ENCODE results near the gene NSRP1.
A peak's percentile ranks its signal among the peaks of the same experiment; 100 is the strongest.

NSRP1 gene

DNA sequence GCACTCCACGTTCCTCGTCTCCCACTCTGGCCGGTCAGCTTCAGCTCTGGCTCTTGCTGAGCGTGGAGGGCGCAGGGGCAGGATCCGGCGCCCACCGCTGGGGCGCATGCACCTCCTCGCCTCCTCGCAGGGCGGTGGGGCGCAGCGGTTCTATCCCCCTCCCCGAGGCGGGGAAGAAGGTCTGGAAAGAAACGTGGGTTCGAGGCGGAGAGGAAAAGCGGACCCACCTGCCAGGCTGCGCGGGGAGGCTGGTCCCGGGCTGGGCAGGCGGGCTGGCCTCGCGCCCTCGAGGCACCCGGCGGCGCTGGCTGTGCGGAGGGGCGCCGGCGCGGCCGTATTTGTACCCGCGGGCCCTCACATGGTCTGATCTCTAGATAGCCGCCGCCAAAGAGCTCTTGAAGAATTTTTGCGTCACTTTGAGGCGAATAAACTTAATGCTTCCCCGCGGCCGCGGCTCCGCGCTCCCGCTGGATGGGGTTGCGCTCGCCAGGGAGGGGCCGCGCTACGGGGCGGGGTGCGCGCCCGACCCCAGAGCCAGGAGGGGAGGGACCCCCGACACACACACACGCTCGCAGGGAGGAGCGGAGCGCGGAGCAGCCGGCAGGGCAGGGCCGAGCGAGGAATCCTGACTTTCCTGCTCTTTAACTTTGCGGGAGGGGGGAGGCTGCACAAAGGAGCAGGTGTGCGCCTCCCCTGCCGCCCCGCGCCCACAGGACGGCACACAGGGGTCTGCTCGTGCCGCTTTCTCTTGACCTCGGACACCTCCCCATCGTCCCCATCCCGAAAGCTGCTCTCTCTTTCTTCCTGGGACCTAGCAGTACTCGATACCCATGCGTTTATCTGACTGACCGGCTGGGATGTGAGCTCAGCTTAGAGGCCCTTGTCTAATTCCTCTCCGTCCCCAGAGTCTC, 119.0 kb downstream of the NSRP1 start, which contains the start of gene SLC6A4:
Gene SLC6A4 (minus strand): TSS at position 312 of the 911 bp plus-strand sequence. CDS start 13,739 bp downstream, outside the sequence.
- H3K27me3 ChIP-seq (replicated peaks; ENCODE audit: control insufficient read depth, insufficient read depth, low read length, poor library complexity, severe bottlenecking): peaks cover 31% of the 10 kb centered on the region
- H3K4me1 ChIP-seq (ENCODE audit: control insufficient read depth, insufficient read depth, low read length, poor library complexity, severe bottlenecking): peaks cover 19% of the 10 kb centered on the region
- peak within 1 kb of the TSS; percentile 42 for H3K4me3 ChIP-seq (ENCODE audit: insufficient read depth, low read depth, low read length, poor library complexity, severe bottlenecking)
- H3K36me3 ChIP-seq (ENCODE audit: control insufficient read depth, insufficient read depth, low read length): no peaks in the 10 kb centered on the region
- no peaks in the 10 kb centered on the region for H3K9me3 ChIP-seq (ENCODE audit: control insufficient read depth, low read length)
- no peak for DNase-seq
- H3K27ac ChIP-seq (ENCODE audit: insufficient read depth, low read length, poor library complexity, severe bottlenecking): no peak within 1 kb of the TSS
